HCT116 (cell line): ENCODE results near the gene CINP. TPM values are rescaled to one million over a fixed set of nuclear protein-coding genes. Genes with fewer than 3 reads are reported as not detected.

ENCODE experiments used
- ATAC-seq: fragments of 200-7000 bp; cut with Tn5 transposase; 2 replicates; pipeline ENCODE4 v1.9.1; 2020; ENCODE audit warnings: mild to moderate bottlenecking, moderate library complexity
- BruUV-seq: library from RNA; stranded (reverse); fragments of 400-500 nt; replicated peaks from 2 replicates; lab custom pipeline; 2021; lab: Mats Ljungman, UMichigan
- CTCF ChIA-PET: fragments of 300-600 bp; sonication (Branson Sonifier 250); formaldehyde crosslinking; loops from one replicate; lab custom pipeline; 2021; ENCODE audit warnings: antibody characterized with exemption; lab: Charles Lee
- POLR2A ChIA-PET: fragments of 300-600, 350-600 bp; sonication (Branson Sonifier 250); formaldehyde crosslinking; loops from one replicate; lab custom pipeline; 2021; ENCODE audit warnings: antibody characterized with exemption; lab: Charles Lee
- RAD21 ChIA-PET, 2 experiments: fragments of 300-600 bp; sonication (Branson Sonifier 250); formaldehyde crosslinking; loops; one replicate each; lab custom pipeline; 2023; ENCODE audit warnings: low total read pairs in 2 of 2; ENCODE audit not compliant: uncharacterized antibody in 2 of 2, unreplicated experiment in 2 of 2, low non-redundant PET in 1 of 2; lab: Charles Lee
- DNase-seq: peaks from one replicate; pipeline ENCODE4 v3.0.0-alpha.2; 2010; ENCODE audit warnings: low read depth, low spot score
- H2AFZ ChIP-seq: fragments of 200-600 bp; shearing (Covaris generic), sonication (generic); 2 replicates; pipeline ENCODE4 v1.6.1; 2017; ENCODE audit warnings: low read depth, mixed run types, mixed read lengths, antibody characterized with exemption, low read length; ENCODE audit not compliant: poor library complexity, severe bottlenecking
- H3K27ac ChIP-seq: 2 replicates; pipeline ENCODE4 v1.5.1; 2012; ENCODE audit warnings: low read depth, low read length
- H3K27me3 ChIP-seq: fragments of 200-600 bp; sonication (generic); 2 replicates; pipeline ENCODE4 v1.6.1; 2016; ENCODE audit warnings: mixed run types, low read length, mixed read lengths; ENCODE audit not compliant: insufficient read depth
- H3K36me3 ChIP-seq, 2 experiments: fragments of 200-500 bp in 1 of 2; fragments of 200-600 bp in 1 of 2; sonication (Bioruptor generic) in 1 of 2; sonication (generic) in 1 of 2; 2 replicates each; pipeline versions ENCODE4 v1.5.1 to v1.6.1; 2014 to 2016; ENCODE audit warnings: low read length in 2 of 2, inconsistent platforms in 1 of 2, mixed read lengths in 1 of 2, mixed run types in 1 of 2; ENCODE audit not compliant: insufficient read depth in 2 of 2, control insufficient read depth in 1 of 2
- H3K4me1 ChIP-seq, 2 experiments: fragments of 200-600 bp in 1 of 2; sonication (generic) in 1 of 2; 2 replicates each; pipeline versions ENCODE4 v1.5.1 to v1.6.1; 2012 to 2017; ENCODE audit warnings: low read length in 2 of 2, inconsistent platforms in 1 of 2, mild to moderate bottlenecking in 1 of 2, mixed read lengths in 1 of 2, mixed run types in 1 of 2, moderate library complexity in 1 of 2; ENCODE audit not compliant: insufficient read depth in 2 of 2, control insufficient read depth in 1 of 2
- H3K4me2 ChIP-seq: fragments of 200-600 bp; sonication (generic); 2 replicates; pipeline ENCODE4 v1.6.1; 2017; ENCODE audit warnings: mixed run types, low read length, mixed read lengths
- H3K4me3 ChIP-seq, 2 experiments: fragments of 200-600 bp in 1 of 2; sonication (generic) in 1 of 2; replicated peaks in 1 of 2; 2 replicates each; pipeline ENCODE4 v1.5.1; 2011 to 2016; ENCODE audit warnings: low read length in 2 of 2, control low read depth in 1 of 2, low read depth in 1 of 2, mild to moderate bottlenecking in 1 of 2, mixed read lengths in 1 of 2, mixed run types in 1 of 2
- H3K79me2 ChIP-seq: fragments of 200-600 bp; sonication (generic); 2 replicates; pipeline ENCODE4 v1.6.1; 2017; ENCODE audit warnings: mild to moderate bottlenecking, mixed run types, low read length, moderate library complexity, mixed read lengths; ENCODE audit not compliant: insufficient read depth
- H3K9ac ChIP-seq: fragments of 200-600 bp; sonication (generic); 2 replicates; pipeline ENCODE4 v1.6.1; 2016; ENCODE audit warnings: low read length, mixed read lengths
- H3K9me2 ChIP-seq: fragments of 200-600 bp; sonication (generic), shearing (Covaris generic); 2 replicates; pipeline ENCODE4 v1.6.1; 2017; ENCODE audit warnings: mixed run types, mild to moderate bottlenecking, moderate library complexity; ENCODE audit not compliant: insufficient read depth
- H3K9me3 ChIP-seq, 2 experiments: fragments of 200-500 bp in 1 of 2; fragments of 200-600 bp in 1 of 2; sonication (Bioruptor generic) in 1 of 2; sonication (generic) in 1 of 2; 2 replicates each; pipeline ENCODE4 v1.6.1; 2014 to 2017; ENCODE audit warnings: low read length in 2 of 2, mixed read lengths in 2 of 2, inconsistent platforms in 1 of 2, low read depth in 1 of 2, mild to moderate bottlenecking in 1 of 2, mixed run types in 1 of 2, moderate library complexity in 1 of 2; ENCODE audit not compliant: control insufficient read depth in 1 of 2, insufficient read depth in 1 of 2
- H4K20me1 ChIP-seq: fragments of 200-600 bp; sonication (generic), shearing (Covaris generic); 2 replicates; pipeline ENCODE4 v1.6.1; 2017; ENCODE audit warnings: mixed run types, mild to moderate bottlenecking, moderate library complexity; ENCODE audit not compliant: insufficient read depth
- CBX3 ChIP-seq: IDR thresholded peaks from 2 replicates; pipeline ENCODE4 v1.6.1; 2012; ENCODE audit warnings: low read depth
- CEBPB ChIP-seq: IDR thresholded peaks from 2 replicates; pipeline ENCODE4 v1.6.1; 2012; ENCODE audit warnings: low read depth
- EGR1 ChIP-seq: IDR thresholded peaks from 2 replicates; pipeline ENCODE4 v1.6.1; 2012; ENCODE audit warnings: low read depth
- ELF1 ChIP-seq: IDR thresholded peaks from 2 replicates; pipeline ENCODE4 v1.6.1; 2012; ENCODE audit warnings: low read depth, borderline replicate concordance
- FOSL1 ChIP-seq: IDR thresholded peaks from 2 replicates; pipeline ENCODE4 v1.6.1; 2012; ENCODE audit warnings: low read depth
- JUND ChIP-seq: IDR thresholded peaks from 2 replicates; pipeline ENCODE4 v1.6.1; 2012
- POLR2A ChIP-seq: IDR thresholded peaks from 2 replicates; pipeline ENCODE4 v1.7.0; 2011; ENCODE audit warnings: borderline replicate concordance; ENCODE audit not compliant: insufficient read depth, insufficient read length; ENCODE audit errors: extremely low read depth
- POLR2AphosphoS5 ChIP-seq: IDR thresholded peaks from 2 replicates; pipeline ENCODE4 v1.6.1; 2011; ENCODE audit warnings: mild to moderate bottlenecking, low read depth, low read length, moderate library complexity
- RAD21 ChIP-seq: IDR thresholded peaks from 2 replicates; pipeline ENCODE4 v1.6.1; 2012; ENCODE audit warnings: low read depth, mild to moderate bottlenecking
- SIN3A ChIP-seq: IDR thresholded peaks from 2 replicates; pipeline ENCODE4 v1.6.1; 2012; ENCODE audit warnings: low read depth
- SP1 ChIP-seq: IDR thresholded peaks from 2 replicates; pipeline ENCODE4 v1.6.1; 2012; ENCODE audit warnings: low read depth
- SRF ChIP-seq: IDR thresholded peaks from 2 replicates; pipeline ENCODE4 v1.6.1; 2012; ENCODE audit warnings: low read depth
- TCF7L2 ChIP-seq: IDR thresholded peaks from 2 replicates; pipeline ENCODE4 v1.7.0; 2011; ENCODE audit warnings: borderline replicate concordance, inconsistent platforms; ENCODE audit not compliant: insufficient read depth, insufficient read length; ENCODE audit errors: extremely low read depth
- YY1 ChIP-seq: IDR thresholded peaks from 2 replicates; pipeline ENCODE4 v1.6.1; 2011; ENCODE audit warnings: low read length, low read depth, moderate library complexity, mild to moderate bottlenecking; ENCODE audit not compliant: insufficient replicate concordance; ENCODE audit errors: extremely low read depth
- ZNF274 ChIP-seq: fragments of 200-500 bp; sonication (Bioruptor generic); IDR thresholded peaks from 2 replicates; pipeline ENCODE4 v1.6.1; 2014; ENCODE audit warnings: mild to moderate bottlenecking, low read depth, low read length, inconsistent platforms
- intact Hi-C: fragments of 100-400 bp; cut with micrococcal nuclease; formaldehyde crosslinking; loops from 2 replicates; pipeline ENCODE4 v1.10.0; 2022
- total RNA-seq: library from RNA; stranded (reverse); gene quantifications from one replicate; pipeline ENCODE4 v1.2.1, GENCODE V29; 2021; ENCODE audit not compliant: unreplicated experiment
- TF ChIP-seq, protein P1 (sequence below): IDR thresholded peaks from 2 replicates; pipeline ENCODE4 v1.6.1; 2012; ENCODE audit warnings: low read depth
- TF ChIP-seq, protein P2 (sequence below): IDR thresholded peaks from 2 replicates; pipeline ENCODE4 v1.6.1; 2011; ENCODE audit warnings: mild to moderate bottlenecking, low read length, moderate library complexity; ENCODE audit not compliant: insufficient replicate concordance; ENCODE audit errors: extremely low read depth
- TF ChIP-seq, protein P3 (sequence below), 3 experiments: fragments of 200-600 bp in 1 of 3; sonication (generic) in 1 of 3; IDR thresholded peaks in 2 of 3; conservative IDR thresholded peaks in 1 of 3; 2 replicates each; pipeline ENCODE4 v1.5.1; 2012 to 2017; ENCODE audit warnings: low read depth in 2 of 3, low read length in 2 of 3, antibody characterized with exemption in 1 of 3, borderline replicate concordance in 1 of 3, control low read depth in 1 of 3, mild to moderate bottlenecking in 1 of 3, mixed read lengths in 1 of 3, mixed run types in 1 of 3, moderate library complexity in 1 of 3; ENCODE audit not compliant: insufficient read depth in 1 of 3
- TF ChIP-seq, protein P4 (sequence below): IDR thresholded peaks from 2 replicates; pipeline ENCODE4 v1.6.1; 2012
- TF ChIP-seq, protein P5 (sequence below): IDR thresholded peaks from 2 replicates; pipeline ENCODE4 v1.6.1; 2012

Gene CINP
- total RNA-seq, 1 experiment from 2014 or later = 49.1 TPM

DNA sequence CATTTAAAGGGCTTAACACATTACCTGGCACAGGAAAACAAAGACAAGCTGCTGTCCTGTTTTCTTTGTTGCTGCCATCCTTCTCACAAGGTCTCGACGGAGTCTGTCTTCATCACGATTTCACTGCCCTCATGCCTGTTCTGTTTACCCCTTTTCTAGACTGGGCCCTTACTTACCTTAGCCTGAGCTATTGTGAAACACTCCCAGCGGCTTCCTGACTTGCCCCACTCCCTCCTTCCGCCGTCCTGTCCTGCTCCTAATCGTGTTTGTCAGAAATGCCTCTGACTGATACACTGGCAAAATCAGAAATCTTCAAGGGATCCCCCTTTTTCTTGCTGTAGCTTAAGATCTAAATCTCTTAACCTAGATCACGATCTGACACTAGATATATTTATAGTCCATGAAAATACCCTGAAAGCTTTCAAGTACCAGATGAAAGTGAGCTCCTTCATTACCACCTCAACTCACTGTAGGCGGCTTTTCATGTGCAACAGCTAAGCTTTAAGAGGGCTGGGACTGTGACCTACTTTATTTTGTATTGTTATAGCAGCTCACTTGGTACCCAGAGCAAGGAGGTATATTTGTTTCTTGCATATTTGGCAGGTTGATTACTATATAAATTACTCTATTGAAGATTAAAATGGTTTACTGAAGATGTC, 32.2 kb upstream of the CINP start:
- no peaks in the 10 kb centered on the region for H3K9me2 ChIP-seq
- intact Hi-C loops = no loop called here

More for the DNA sequence above, 32.2 kb upstream of the CINP start:
- Histone ChIP-seq H4K20me1 (no peaks in the 10 kb centered on the region), H3K36me3 (no peaks in the 10 kb centered on the region), H3K4me2 (no peak overlapping the region), H3K4me1 (no peaks in the 10 kb centered on the region), H3K79me2 (no peaks in the 10 kb centered on the region), H3K9ac (no peak overlapping the region), H3K4me3 (no peak overlapping the region), H3K27ac (no peak overlapping the region), H3K27me3 (no peaks in the 10 kb centered on the region), H3K9me3 (peaks cover 5 to 10% of the 10 kb centered on the region in 2 experiments; a peak in 2 of 4 replicates), H2AFZ (no peak overlapping the region)
- no TSS peak for BruUV-seq
- ChIA-PET RAD21 (no interaction called here), POLR2A (no interaction called here), CTCF (no interaction called here)
- no peak for ATAC-seq
- no peak for DNase-seq
- no peak for TF ChIP-seq SRF
- no peak for TF ChIP-seq TCF7L2
- TF ChIP-seq YY1 = no peak
- TF ChIP-seq ELF1 = no peak
- TF ChIP-seq, protein P1, sequence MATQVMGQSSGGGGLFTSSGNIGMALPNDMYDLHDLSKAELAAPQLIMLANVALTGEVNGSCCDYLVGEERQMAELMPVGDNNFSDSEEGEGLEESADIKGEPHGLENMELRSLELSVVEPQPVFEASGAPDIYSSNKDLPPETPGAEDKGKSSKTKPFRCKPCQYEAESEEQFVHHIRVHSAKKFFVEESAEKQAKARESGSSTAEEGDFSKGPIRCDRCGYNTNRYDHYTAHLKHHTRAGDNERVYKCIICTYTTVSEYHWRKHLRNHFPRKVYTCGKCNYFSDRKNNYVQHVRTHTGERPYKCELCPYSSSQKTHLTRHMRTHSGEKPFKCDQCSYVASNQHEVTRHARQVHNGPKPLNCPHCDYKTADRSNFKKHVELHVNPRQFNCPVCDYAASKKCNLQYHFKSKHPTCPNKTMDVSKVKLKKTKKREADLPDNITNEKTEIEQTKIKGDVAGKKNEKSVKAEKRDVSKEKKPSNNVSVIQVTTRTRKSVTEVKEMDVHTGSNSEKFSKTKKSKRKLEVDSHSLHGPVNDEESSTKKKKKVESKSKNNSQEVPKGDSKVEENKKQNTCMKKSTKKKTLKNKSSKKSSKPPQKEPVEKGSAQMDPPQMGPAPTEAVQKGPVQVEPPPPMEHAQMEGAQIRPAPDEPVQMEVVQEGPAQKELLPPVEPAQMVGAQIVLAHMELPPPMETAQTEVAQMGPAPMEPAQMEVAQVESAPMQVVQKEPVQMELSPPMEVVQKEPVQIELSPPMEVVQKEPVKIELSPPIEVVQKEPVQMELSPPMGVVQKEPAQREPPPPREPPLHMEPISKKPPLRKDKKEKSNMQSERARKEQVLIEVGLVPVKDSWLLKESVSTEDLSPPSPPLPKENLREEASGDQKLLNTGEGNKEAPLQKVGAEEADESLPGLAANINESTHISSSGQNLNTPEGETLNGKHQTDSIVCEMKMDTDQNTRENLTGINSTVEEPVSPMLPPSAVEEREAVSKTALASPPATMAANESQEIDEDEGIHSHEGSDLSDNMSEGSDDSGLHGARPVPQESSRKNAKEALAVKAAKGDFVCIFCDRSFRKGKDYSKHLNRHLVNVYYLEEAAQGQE = no peak
- TF ChIP-seq, protein P2, sequence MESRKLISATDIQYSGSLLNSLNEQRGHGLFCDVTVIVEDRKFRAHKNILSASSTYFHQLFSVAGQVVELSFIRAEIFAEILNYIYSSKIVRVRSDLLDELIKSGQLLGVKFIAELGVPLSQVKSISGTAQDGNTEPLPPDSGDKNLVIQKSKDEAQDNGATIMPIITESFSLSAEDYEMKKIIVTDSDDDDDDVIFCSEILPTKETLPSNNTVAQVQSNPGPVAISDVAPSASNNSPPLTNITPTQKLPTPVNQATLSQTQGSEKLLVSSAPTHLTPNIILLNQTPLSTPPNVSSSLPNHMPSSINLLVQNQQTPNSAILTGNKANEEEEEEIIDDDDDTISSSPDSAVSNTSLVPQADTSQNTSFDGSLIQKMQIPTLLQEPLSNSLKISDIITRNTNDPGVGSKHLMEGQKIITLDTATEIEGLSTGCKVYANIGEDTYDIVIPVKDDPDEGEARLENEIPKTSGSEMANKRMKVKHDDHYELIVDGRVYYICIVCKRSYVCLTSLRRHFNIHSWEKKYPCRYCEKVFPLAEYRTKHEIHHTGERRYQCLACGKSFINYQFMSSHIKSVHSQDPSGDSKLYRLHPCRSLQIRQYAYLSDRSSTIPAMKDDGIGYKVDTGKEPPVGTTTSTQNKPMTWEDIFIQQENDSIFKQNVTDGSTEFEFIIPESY = no peak
- no peak for TF ChIP-seq SP1
- TF ChIP-seq SIN3A = no peak
- no peak for TF ChIP-seq JUND
- TF ChIP-seq EGR1 = no peak
- TF ChIP-seq, protein P3, sequence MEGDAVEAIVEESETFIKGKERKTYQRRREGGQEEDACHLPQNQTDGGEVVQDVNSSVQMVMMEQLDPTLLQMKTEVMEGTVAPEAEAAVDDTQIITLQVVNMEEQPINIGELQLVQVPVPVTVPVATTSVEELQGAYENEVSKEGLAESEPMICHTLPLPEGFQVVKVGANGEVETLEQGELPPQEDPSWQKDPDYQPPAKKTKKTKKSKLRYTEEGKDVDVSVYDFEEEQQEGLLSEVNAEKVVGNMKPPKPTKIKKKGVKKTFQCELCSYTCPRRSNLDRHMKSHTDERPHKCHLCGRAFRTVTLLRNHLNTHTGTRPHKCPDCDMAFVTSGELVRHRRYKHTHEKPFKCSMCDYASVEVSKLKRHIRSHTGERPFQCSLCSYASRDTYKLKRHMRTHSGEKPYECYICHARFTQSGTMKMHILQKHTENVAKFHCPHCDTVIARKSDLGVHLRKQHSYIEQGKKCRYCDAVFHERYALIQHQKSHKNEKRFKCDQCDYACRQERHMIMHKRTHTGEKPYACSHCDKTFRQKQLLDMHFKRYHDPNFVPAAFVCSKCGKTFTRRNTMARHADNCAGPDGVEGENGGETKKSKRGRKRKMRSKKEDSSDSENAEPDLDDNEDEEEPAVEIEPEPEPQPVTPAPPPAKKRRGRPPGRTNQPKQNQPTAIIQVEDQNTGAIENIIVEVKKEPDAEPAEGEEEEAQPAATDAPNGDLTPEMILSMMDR (IDR thresholded peaks at IDR 0.05 in 2 of 3, conservative IDR thresholded peaks at IDR 0.05 in 1 of 3; ENCODE audit: borderline replicate concordance in 1 of 3, insufficient read depth in 1 of 3, low read depth in 2 of 3, low read length in 2 of 3) = no peak
- TF ChIP-seq, protein P4, sequence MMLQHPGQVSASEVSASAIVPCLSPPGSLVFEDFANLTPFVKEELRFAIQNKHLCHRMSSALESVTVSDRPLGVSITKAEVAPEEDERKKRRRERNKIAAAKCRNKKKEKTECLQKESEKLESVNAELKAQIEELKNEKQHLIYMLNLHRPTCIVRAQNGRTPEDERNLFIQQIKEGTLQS = no peak
- TF ChIP-seq, protein P5, sequence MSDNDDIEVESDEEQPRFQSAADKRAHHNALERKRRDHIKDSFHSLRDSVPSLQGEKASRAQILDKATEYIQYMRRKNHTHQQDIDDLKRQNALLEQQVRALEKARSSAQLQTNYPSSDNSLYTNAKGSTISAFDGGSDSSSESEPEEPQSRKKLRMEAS = no peak
- TF ChIP-seq POLR2AphosphoS5 = no peak
- no peak for TF ChIP-seq CEBPB
- no peak for TF ChIP-seq POLR2A
- no peak for TF ChIP-seq ZNF274
- no peak for TF ChIP-seq FOSL1
- TF ChIP-seq RAD21 = no peak
- TF ChIP-seq CBX3 = no peak
